HG03039 (cell line): ENCODE data around the gene CAPZB.

Source experiments
- ATAC-seq: cut with Tn5 transposase; IDR thresholded peaks from one replicate; pipeline ENCODE4 v1.9.1; 2021; ENCODE audit warnings: mild to moderate bottlenecking, moderate library complexity; ENCODE audit not compliant: unreplicated experiment

Gene CAPZB

DNA sequence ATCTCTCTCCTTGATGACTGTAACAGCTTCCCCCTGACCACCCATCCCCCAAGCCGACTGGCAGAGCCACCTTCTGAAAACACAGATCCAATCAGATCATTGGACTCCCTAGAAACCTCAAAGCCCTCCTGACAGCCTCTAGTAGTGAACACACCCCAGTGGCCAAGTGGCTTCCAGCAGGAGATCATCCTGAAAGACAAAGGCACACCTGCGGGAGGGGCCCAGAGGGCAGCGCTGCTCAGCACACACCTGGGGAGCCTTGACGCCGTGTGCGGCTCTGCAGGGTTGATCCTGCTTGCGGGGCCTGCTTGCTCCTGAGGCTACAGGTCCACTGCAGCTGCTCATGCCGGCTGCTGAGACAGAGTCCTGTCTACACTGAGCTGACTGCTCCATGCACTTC lies 131.7 kb downstream of the CAPZB start:
- ATAC-seq: no peak

DNA sequence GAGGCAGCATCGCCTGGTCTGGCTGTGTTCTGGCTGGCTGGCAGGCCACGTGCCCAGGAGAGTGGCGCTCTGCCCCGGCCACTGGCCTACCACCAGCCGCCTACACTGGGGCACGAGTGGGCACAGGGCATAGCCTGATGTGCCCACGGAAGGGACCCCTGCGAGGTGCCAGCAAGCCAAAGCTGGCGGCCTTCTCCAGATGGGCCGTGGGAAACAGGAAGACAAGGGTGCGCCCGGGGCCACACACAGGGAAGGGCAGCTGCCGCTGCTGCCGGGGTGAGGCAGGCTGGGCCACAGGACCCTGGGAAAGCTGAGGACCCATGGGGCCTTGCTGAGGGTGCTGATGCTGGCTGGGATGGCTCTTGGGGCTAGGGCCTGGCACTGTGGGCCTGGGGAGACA lies 132.5 kb downstream of the CAPZB start:
- ATAC-seq: no peak

DNA sequence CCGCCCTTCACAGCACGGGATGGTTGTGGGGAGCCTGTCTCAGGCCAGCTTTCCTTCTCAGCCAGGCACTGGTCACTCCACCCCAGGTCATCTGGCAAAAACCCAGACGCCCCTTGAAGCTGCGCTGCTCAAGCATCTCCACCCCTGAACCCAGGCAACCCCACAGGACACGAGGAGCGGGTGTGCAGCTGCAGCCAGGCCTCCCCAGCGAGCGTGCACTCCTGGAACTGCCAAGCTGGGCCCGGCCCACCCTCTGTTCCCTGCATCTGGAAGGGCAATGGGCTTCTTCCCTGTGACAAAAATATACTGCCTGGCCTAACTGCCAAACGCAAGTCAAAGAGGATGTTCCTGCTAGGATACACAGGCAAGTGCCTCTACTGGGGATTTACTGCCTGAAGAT lies 133.5 kb downstream of the CAPZB start:
- ATAC-seq: no peak

DNA sequence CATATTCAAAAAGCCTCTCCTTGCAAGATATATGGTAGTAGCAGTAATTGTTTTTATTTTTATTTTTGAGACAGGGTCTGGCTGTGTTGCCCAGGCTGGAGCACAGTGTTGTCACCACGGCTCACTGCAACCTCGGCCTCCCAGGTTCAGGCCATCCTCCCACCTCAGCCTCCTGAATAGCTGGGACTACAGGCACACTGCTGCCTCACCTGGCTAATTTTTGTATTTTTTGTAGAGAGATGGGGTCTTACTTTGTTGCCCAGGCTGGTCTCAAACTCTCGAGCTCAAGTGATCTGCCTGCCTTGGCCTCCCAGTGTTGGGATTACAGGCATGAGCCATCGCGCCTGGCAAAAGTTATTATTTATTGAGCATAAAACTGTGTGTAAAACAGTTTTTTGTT lies 134.8 kb downstream of the CAPZB start:
- no peak for ATAC-seq

DNA sequence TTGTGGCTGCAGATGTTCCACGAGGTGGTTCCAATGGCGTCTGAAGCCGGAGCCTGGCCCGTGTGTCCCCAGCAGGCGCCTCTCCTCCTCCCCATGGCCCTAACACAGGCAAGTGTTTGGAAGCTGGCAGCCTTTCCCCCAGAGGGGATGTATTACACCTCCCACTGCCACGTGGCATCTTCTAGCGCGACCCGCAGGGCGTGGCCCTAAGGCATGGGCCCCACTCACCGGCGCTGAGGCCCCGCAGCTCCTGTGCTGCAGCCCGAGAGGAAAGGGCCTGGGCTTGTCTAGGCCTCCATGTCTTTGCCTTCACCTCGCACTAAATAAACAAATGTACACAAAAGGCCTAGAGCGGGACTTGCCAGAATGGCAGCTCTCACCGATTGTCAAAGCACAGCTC lies 135.3 kb downstream of the CAPZB start:
- ATAC-seq: no peak

DNA sequence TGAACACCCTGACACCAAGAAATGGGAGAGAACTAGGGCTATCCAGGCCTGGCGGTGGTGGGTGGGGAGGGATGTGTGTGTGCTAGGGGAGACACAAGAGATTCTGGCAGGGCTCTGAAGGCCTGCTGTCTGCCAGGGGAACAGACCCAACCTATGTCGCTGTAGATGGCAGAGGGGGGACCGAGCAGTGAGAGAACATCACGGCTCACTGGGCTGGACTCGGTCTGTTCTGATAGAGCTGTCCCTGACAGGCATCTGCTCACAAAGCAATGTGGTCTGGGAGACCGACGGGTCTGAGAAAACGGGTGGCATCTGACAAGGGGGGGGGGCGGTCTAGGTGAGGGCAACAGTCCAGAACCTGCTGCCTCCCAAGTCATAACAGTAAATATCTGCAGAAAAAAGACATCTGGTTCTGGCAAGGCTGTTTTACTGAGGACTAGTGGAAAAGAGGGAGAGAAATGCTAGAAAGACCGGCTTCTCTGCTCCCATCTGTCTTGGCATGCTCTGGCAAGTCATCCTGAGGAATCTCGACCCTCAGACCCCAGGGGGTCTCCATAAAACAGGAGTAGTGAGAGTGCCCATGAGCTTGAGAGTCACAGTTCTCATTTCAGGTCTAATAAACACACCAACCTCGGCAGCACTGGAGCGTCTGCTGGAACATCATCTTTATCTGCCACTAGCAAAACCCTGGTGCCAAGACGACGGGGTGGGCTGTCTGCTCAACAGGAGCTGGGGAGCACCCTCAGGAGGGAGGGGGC lies 136.7 kb downstream of the CAPZB start:
- no peak for ATAC-seq

DNA sequence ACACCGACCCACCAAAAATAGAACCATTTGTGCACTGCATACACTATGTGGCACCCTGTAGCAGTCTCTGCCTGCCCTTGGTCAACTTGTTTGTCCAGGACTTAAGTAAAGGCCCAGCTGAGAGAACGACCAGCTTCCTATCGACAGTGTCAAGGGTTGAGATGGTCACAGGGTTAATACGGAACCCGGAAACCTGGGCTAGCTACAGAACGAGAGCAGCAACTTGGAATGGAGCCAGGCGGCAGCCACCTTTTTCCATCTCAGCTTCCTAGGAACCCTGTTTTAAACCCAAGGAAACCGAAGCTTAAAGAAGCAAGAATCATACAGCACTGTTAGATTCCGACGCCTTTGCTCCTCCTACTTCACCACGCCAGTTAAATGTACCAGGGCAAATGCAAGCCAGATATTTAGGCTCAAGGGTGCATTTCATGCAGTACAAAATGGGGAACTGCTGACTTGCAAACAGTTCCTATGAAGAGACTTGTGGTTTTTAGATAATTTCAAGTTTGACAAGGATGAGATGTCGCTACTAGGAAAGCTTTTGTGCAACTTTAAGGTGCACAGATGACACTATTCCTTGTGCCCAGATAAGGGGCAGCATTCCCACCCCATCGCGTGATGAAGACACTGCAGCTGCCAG lies 137.7 kb downstream of the CAPZB start:
- ATAC-seq: no peak

DNA sequence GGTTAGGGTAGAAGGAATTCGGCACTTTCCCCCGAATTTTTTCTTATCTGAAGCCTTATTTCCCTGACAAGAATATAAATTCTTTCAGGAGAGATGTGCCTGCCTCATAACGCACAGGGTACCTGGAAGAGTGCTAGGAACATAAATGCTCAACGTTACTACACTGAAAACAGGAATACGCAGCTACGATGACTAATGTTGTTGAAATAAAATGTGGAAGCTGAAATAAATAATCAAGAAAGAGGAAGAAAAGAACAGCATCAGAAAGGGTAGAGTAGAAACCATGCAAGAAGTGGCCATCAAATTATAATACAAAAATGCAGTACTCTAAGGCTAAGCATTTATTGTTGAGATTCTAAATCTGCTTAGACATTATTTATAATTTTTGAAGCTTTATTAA lies 139.3 kb downstream of the CAPZB start:
- ATAC-seq: no peak

DNA sequence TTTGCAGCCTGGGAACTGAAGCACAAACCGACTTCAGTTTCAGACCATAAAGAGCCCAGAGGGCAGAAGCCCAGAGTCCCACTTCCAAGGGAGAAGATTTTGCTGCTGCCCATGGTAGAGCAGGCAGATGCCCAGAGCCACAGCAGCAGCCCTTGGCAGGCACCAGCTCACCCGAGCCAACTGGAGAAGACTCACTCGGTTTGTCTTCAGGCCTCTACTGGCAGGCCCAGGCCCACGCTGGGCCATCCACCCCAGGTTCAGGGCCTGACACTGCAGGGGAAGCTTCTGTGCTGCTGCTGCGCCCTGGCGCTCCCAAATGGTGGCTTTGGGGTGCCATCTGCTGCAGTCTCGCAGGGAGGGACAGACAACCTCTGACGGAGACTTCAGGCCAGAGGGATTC lies 139.9 kb downstream of the CAPZB start:
- ATAC-seq: no peak

DNA sequence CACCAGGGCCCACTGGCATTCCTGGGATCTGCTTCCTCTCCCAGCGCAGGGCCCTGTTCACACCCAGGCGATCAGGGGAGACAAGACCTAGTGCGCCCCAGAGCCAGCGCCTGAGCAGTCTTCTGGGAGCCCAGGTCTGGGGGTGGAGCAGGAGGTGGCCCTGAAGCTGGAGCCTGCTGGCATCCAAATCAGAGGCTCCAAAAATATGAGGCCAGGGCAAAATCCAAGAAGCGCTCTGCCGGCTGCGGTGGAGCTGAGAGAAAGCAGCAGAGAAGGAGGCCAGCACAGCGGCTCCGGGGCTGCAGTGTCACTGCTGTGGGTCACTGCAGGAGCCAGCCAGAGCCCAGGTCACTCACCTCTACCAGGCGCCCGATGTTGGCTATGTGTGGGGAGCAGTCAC lies 140.5 kb downstream of the CAPZB start:
- no peak for ATAC-seq

DNA sequence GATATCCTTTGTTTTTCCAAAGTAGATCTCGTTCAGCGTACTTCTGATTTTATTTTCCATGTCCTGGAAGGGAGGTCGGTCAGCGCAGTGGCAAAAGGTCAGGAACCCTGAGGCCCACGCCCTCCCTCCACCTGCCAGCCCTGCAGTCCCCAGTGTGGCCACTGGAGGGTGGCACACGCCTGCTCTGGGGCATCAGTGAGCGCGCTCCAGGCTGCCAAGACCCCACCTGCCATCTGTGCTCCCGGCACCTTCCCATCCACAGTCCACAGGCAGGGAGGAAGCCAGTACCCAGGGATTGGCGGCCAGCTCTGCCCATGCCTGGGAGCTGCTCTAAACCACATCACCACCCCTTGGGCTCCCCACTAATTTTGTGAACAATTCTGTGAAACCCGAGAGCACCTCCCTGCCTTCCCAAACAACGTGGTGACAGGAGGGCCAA lies 140.9 kb downstream of the CAPZB start:
- ATAC-seq: no peak

DNA sequence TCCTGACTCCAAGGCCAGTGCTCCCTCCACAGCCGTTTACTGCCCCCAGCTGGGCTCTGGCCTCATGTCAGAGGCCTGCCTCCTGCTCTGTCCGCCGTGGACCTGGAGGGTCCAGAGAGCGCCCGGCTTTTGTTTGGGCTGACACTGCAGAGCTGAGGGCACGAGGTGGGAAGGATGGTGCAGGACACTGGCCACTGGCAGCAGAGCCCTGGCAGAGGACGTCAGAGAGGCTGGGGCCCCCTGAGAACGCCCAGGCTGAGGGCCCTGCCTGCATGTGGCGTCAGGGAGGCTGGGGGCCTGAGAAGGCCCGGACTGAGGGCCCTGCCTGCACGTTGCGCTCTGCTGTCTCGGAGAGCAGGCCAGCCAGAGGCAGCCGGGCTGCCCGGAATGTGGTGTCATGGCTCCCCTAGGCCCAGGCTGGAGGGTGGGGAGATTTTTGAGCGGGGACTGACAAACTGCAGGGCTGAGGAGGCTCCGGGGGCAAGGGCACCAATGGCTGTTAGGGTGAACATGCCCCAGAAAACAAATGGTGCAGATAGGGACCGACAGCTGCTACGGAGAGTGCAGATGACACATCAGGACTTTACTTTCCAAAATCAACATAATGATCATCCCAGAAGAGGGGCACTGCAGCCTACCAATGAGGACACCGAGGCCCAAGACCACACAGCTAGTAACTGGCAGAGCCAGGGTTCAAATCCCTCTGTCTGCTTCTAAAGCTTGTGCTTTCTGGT lies 141.6 kb downstream of the CAPZB start:
- no peak for ATAC-seq

DNA sequence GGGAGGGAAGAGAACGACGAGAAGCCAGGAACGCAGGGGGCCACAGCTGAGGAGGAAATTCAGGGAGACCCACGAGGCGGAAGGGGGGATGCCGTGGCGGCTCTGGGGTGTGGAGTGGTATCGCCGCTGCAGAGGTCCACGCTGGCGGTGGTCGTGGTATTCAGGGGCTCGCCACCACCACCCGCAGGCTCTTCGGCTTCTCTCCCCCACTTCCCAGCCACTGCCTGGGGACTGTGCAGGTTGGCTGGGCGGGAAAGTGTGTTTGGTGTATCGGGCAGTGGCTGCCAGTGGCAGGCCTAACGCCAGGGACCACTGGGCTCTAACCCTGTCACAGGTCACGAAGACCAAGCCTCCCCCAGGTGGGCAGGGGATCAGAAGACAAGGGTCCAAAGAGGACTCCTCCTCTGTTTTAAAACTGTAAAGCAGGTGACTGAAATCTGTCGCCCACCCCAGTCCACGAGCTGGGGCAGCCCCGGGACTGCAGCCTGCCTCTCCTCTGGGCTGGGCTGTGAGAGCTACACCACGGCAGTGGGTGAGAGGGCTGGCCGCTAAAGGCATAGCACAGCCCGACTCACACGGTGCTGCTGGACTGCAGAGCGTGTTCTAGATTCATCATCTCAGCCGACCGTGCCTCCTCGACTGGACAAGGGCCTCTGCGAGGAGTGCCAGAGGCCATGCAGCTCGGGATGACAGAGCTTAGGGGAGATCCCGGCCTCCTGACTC lies 142.3 kb downstream of the CAPZB start:
- no peak for ATAC-seq

DNA sequence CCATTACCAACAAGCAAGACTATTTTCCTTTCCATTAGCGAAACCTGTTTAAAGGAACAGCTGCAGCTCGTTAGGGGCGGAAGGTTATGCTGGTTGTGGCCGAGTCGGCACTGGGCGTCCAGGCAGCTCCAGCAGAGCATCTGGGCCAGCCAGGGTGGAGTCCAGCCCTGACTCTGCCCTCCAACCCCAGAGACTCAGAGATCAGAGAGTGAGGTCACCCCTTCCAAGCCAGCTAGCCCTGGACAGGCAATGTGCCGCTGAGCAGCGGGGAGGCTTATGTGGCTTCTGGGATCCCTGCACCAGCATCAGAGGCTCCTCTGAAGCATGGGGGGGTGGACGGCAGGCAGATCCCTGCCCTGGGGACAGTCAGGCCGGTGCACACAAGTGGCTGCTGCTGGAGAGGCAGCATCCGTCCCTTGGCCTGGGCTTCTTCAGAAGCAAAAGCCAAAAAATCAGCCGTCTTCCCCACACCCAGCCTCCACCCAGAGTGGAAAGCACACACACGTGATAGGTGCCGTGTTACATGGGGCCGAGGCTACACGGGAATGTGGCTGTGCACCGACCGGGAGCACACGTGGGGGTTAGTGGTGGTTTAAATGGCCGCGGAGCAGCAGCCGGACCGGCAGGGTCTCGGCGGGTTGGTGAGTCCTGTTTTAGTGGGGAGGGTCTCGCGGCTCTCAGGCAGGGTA lies 143.1 kb downstream of the CAPZB start:
- no peak for ATAC-seq

DNA sequence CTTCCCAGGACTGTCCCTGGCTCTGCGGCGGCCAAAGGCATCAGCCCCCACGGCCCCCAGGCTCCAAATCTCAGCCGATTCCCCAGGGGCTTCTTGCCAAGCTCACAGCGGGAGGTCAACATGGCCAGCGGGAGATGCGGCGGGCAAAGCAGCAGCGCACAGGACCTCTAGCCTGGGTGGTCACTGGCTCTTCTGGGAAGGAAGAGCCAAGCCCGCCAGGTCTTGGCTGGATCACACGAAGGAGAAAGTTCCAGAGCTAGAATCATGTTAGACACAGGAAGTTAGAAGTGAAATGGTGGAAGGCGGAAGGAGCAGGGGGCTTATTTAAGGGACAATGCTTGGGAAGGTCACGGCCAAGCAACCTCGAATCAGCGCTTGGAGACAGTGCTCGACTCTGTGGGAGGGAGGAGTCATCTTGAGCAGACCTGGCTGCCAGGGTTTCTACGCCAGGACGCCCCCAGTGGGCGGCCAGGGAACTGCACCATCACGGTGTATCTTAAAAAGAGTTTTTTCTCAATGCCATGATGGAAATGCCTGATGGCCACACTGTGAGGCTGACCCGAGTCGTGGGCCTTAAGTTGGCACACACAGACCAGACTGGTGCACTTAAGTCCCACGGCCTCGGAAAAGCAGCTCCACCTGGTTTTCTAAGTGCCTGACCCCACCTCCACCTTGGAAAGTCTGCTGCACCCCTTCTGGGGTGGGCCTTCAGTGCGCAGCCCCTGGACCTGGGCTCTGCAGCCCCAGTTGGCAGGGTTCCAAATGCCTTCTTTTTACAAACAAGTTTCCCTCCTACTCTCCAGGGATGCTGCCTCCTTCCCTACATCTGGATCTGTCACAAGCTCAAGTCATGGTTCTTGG lies 143.9 kb downstream of the CAPZB start:
- no peak for ATAC-seq

DNA sequence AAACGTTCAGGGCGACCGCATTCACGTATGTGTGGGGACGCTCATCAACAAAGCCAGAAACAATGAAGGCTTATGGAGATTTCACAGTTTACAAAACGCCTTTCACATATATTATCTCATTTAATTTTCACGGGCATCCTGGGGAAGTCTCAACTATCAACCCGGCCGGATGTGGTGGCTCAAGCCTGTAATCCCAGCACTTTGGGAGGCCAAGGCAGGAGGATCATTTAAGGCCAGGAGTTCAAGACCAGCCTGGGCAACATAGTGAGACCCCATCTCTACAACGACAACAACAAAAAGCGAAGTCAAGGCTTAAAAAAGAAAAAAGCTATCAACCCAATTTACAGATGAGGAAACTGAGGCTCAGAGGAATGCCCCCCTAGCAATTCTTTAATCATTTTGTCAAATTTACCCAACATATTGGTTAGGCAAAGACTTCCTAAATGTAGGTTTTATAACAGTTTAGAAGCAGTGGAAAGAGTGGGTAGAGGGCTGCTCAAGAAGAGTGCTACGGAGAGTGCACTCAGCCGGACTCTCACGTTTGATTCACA lies 144.9 kb downstream of the CAPZB start:
- ATAC-seq: no peak

DNA sequence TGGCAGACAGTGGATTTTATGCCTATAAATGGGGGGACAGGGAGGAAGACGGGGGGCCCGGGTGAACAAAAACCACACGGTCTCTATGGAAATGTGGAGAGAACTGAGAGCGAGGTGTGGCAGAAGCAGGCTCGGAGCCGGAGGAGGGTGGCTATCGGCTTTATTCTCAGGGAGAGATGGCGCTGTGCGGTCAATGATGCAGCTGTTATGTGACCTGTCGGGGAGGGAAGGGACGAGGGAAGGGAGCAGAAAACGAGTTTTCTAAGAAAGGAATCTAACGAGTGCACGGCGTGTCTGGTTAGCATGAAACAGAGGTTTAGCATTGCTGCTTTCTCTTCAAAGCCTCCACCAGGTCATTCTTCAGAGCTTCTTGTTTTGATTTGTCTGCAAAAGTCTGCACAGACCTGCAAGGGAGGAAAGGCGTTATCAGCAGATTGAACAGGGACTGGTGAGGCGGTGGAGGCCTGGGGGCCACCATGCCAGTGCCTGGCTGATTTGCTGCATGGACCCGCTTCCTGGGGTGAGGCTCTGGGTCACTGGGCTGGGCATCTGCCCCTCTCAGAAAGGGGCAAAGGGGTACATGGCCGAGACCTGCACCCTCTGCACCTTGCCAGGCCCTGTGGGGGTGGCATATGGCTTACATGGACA lies 146.0 kb downstream of the CAPZB start:
- ATAC-seq: no peak

DNA sequence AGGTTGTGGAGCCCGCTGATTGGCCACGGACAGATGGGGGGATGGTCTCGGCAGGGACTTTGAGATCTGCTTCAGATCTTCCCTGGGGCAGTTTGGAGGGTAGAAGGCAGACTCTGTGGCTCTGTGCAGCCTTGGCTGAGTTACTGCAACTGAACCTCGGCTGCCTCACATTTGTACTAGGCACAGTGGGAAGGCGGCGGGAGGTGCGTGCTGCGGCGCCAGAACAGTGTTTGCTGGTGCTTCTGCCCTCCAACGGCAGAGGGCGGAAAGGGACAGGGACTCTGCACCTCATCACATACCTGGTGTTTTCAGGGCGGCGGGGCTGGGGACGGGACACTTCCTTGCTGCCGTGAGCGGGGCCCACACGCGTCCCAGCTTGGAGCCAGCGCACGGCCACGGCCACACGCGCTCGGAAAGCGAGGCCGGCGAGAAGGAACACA lies 147.0 kb downstream of the CAPZB start:
- no peak for ATAC-seq

DNA sequence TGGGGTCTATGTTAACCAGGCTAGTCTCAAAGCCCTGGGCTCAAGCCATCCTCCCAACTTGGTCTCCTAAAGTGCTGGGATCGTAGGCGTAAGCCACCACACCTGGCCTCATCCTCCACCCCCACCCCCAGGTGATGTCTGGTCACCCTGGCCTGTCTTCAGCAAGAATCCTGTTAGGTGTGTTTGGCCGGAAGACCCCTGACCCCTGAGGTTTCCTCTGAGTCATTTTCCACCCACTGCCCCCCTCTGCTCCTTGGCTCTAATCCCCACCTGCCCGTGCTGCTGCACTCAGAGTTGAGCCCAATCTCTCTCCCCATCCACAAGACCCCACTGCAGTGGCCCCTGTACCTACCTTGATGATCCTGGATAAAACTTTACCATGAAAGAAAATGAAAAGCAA lies 148.1 kb downstream of the CAPZB start:
- no peak for ATAC-seq
